HEK293 (cell line): Measurements from ENCODE around the gene ZNF438.

Experiments
- CTCF ChIA-PET: fragments of 350-600 bp; formaldehyde crosslinking; extraction: SDS; loops from one replicate; lab custom pipeline; 2021; ENCODE audit warnings: antibody characterized with exemption; lab: Yijun Ruan, JAX
- POLR2A ChIA-PET: fragments of 300-600 bp; formaldehyde crosslinking; extraction: SDS; loops from one replicate; lab custom pipeline; 2020; ENCODE audit warnings: antibody characterized with exemption, inconsistent platforms; lab: Yijun Ruan, JAX
- H3K27ac ChIP-seq: fragments of 200-500 bp; sonication (Bioruptor generic); 2 replicates; pipeline ENCODE4 v1.5.1; 2014; ENCODE audit warnings: low read depth, low read length, control low read depth, inconsistent platforms; ENCODE audit errors: extremely low read depth
- H3K36me3 ChIP-seq, 2 experiments: fragments of 200-500 bp in 1 of 2; sonication (Bioruptor generic) in 1 of 2; 1 replicate in 1 of 2; 2 replicates in 1 of 2; pipeline ENCODE4 v1.5.1; 2014 to 2017; ENCODE audit warnings: inconsistent platforms in 2 of 2, low read length in 2 of 2; ENCODE audit not compliant: control insufficient read depth in 2 of 2, insufficient read depth in 1 of 2
- H3K4me1 ChIP-seq: fragments of 200-500 bp; sonication (Bioruptor generic); 2 replicates; pipeline ENCODE4 v1.5.1; 2014; ENCODE audit warnings: mild to moderate bottlenecking, low read length, inconsistent platforms; ENCODE audit not compliant: control insufficient read depth, insufficient read depth
- H3K4me3 ChIP-seq: 2 replicates; pipeline ENCODE4 v1.5.1; 2011; ENCODE audit warnings: low read depth, mild to moderate bottlenecking, control low read depth, low read length, moderate library complexity
- H3K9me3 ChIP-seq: fragments of 200-500 bp; sonication (Bioruptor generic); 2 replicates; pipeline ENCODE4 v1.5.1; 2014; ENCODE audit warnings: low read depth, low read length, inconsistent platforms; ENCODE audit not compliant: control insufficient read depth, insufficient read depth
- ELK4 ChIP-seq: IDR thresholded peaks from 2 replicates; pipeline ENCODE4 v1.6.1; 2011; ENCODE audit warnings: mild to moderate bottlenecking, low read depth, low read length, borderline replicate concordance
- FEZF1 ChIP-seq: fragments of 450-650 bp; formaldehyde crosslinking; IDR thresholded peaks from 2 replicates; pipeline ENCODE4 v1.5.1; 2016; ENCODE audit warnings: missing biosample characterization, missing genetic modification characterization
- MEIS1 ChIP-seq: sonication (generic); formaldehyde crosslinking; IDR thresholded peaks from 2 replicates; pipeline ENCODE4 v1.8.1; 2022; ENCODE audit warnings: missing genetic modification reagents, mild to moderate bottlenecking, borderline replicate concordance
- OSR2 ChIP-seq: fragments of 450-650 bp; formaldehyde crosslinking; IDR thresholded peaks from 2 replicates; pipeline ENCODE4 v1.5.1; 2016; ENCODE audit warnings: missing biosample characterization, missing genetic modification characterization
- PRDM2 ChIP-seq: fragments of 450-650 bp; formaldehyde crosslinking; IDR thresholded peaks from 2 replicates; pipeline ENCODE4 v1.5.1; 2016; ENCODE audit warnings: missing biosample characterization, missing genetic modification characterization, borderline replicate concordance
- SALL2 ChIP-seq: fragments of 450-650 bp; formaldehyde crosslinking; IDR thresholded peaks from 2 replicates; pipeline ENCODE4 v1.5.0; 2017; ENCODE audit warnings: missing biosample characterization, mild to moderate bottlenecking, missing genetic modification characterization, borderline replicate concordance
- SP2 ChIP-seq: fragments of 450-650 bp; formaldehyde crosslinking; IDR thresholded peaks from 2 replicates; pipeline ENCODE4 v1.5.1; 2016; ENCODE audit warnings: missing biosample characterization, missing genetic modification characterization
- ZBTB20 ChIP-seq: fragments of 450-650 bp; formaldehyde crosslinking; IDR thresholded peaks from 2 replicates; pipeline ENCODE4 v1.5.1; 2016; ENCODE audit warnings: missing biosample characterization, missing genetic modification characterization
- ZFP37 ChIP-seq: fragments of 450-650 bp; formaldehyde crosslinking; IDR thresholded peaks from 2 replicates; pipeline ENCODE4 v1.5.1; 2016; ENCODE audit warnings: missing biosample characterization, missing genetic modification characterization
- ZFP69B ChIP-seq: fragments of 450-650 bp; formaldehyde crosslinking; IDR thresholded peaks from 2 replicates; pipeline ENCODE4 v1.5.1; 2016; ENCODE audit warnings: missing biosample characterization, missing genetic modification characterization
- ZIC2 ChIP-seq: fragments of 450-650 bp; formaldehyde crosslinking; IDR thresholded peaks from 2 replicates; pipeline ENCODE4 v1.5.1; 2016; ENCODE audit warnings: missing biosample characterization, missing genetic modification characterization
- ZNF121 ChIP-seq: fragments of 450-650 bp; formaldehyde crosslinking; IDR thresholded peaks from 2 replicates; pipeline ENCODE4 v1.5.1; 2016; ENCODE audit warnings: missing biosample characterization, missing genetic modification characterization
- ZNF174 ChIP-seq: fragments of 450-650 bp; formaldehyde crosslinking; IDR thresholded peaks from 2 replicates; pipeline ENCODE4 v1.5.0; 2017; ENCODE audit warnings: missing biosample characterization, mild to moderate bottlenecking, missing genetic modification characterization
- ZNF202 ChIP-seq: fragments of 450-650 bp; formaldehyde crosslinking; IDR thresholded peaks from 2 replicates; pipeline ENCODE4 v1.5.1; 2016; ENCODE audit warnings: missing biosample characterization, missing genetic modification characterization, borderline replicate concordance
- ZNF211 ChIP-seq: fragments of 450-650 bp; formaldehyde crosslinking; IDR thresholded peaks from 2 replicates; pipeline ENCODE4 v1.5.1; 2016; ENCODE audit warnings: low read depth, missing biosample characterization, missing genetic modification characterization
- ZNF354C ChIP-seq: fragments of 450-650 bp; formaldehyde crosslinking; IDR thresholded peaks from 2 replicates; pipeline ENCODE4 v1.5.1; 2016; ENCODE audit warnings: missing biosample characterization, missing genetic modification characterization, low read depth, borderline replicate concordance
- ZNF404 ChIP-seq: fragments of 450-650 bp; formaldehyde crosslinking; IDR thresholded peaks from 2 replicates; pipeline ENCODE4 v1.5.1; 2017; ENCODE audit warnings: missing biosample characterization, missing genetic modification characterization
- ZNF501 ChIP-seq: fragments of 450-650 bp; formaldehyde crosslinking; IDR thresholded peaks from 2 replicates; pipeline ENCODE4 v1.5.1; 2016; ENCODE audit warnings: missing biosample characterization, missing genetic modification characterization
- ZNF529 ChIP-seq: fragments of 450-650 bp; formaldehyde crosslinking; IDR thresholded peaks from 2 replicates; pipeline ENCODE4 v1.5.1; 2017; ENCODE audit warnings: missing genetic modification characterization, missing biosample characterization; ENCODE audit not compliant: insufficient replicate concordance
- ZNF544 ChIP-seq: fragments of 450-650 bp; formaldehyde crosslinking; IDR thresholded peaks from 2 replicates; pipeline ENCODE4 v1.5.0; 2017; ENCODE audit warnings: missing biosample characterization, missing genetic modification characterization
- ZNF670 ChIP-seq: fragments of 450-650 bp; formaldehyde crosslinking; IDR thresholded peaks from 2 replicates; pipeline ENCODE4 v1.5.1; 2016; ENCODE audit warnings: missing biosample characterization, missing genetic modification characterization, low read depth
- ZNF704 ChIP-seq: fragments of 450-650 bp; formaldehyde crosslinking; IDR thresholded peaks from 2 replicates; pipeline ENCODE4 v1.5.1; 2016; ENCODE audit warnings: missing biosample characterization, missing genetic modification characterization
- ZNF777 ChIP-seq: fragments of 450-650 bp; formaldehyde crosslinking; IDR thresholded peaks from 2 replicates; pipeline ENCODE4 v1.5.1; 2017; ENCODE audit warnings: missing biosample characterization, missing genetic modification characterization, borderline replicate concordance
- ZNF837 ChIP-seq: fragments of 450-650 bp; formaldehyde crosslinking; IDR thresholded peaks from 2 replicates; pipeline ENCODE4 v1.5.1; 2016; ENCODE audit warnings: missing biosample characterization, missing genetic modification characterization
- ZNF843 ChIP-seq: fragments of 450-650 bp; formaldehyde crosslinking; IDR thresholded peaks from 2 replicates; pipeline ENCODE4 v1.5.1; 2016; ENCODE audit warnings: missing biosample characterization, missing genetic modification characterization
- TF ChIP-seq, protein P1 (sequence below): fragments of 450-650 bp; formaldehyde crosslinking; IDR thresholded peaks from 2 replicates; pipeline ENCODE4 v1.5.1; 2016; ENCODE audit warnings: missing biosample characterization, missing genetic modification characterization

The ZNF438 gene

GRCh38 chr10:31031558-31032257 is at the start of gene ZNF438:
Gene ZNF438, minus strand, starts transcription at chr10:31031865. Its CDS starts 154,831 bp downstream, at chr10:30877034.
- Histone ChIP-seq H3K4me3 (peak within 1 kb of the TSS; percentile 80), H3K36me3 (no peaks in the 10 kb centered on the region), H3K4me1 (peaks cover 10% of the 10 kb centered on the region; the same call in 1 of the 2 replicates), H3K9me3 (no peaks in the 10 kb centered on the region), H3K27ac (peak within 1 kb of the TSS; percentile 83)
- POLR2A ChIA-PET = interaction anchor here (0.5 to 1.5 kb wide), 15 partner anchors 8 to 728 kb away, joined by 3 to 9 read pairs (median 3); no protein-coding TSS in a partner anchor
- CTCF ChIA-PET = interaction anchor here (0.6 to 1.4 kb wide), 5 partner anchors 33 to 483 kb away, joined by 3 to 6 read pairs (median 3); no protein-coding TSS in a partner anchor
- peak; percentile 72 for TF ChIP-seq FEZF1 (tag by site-specific recombination)
- no peak for TF ChIP-seq ZNF544
- TF ChIP-seq, protein P1, sequence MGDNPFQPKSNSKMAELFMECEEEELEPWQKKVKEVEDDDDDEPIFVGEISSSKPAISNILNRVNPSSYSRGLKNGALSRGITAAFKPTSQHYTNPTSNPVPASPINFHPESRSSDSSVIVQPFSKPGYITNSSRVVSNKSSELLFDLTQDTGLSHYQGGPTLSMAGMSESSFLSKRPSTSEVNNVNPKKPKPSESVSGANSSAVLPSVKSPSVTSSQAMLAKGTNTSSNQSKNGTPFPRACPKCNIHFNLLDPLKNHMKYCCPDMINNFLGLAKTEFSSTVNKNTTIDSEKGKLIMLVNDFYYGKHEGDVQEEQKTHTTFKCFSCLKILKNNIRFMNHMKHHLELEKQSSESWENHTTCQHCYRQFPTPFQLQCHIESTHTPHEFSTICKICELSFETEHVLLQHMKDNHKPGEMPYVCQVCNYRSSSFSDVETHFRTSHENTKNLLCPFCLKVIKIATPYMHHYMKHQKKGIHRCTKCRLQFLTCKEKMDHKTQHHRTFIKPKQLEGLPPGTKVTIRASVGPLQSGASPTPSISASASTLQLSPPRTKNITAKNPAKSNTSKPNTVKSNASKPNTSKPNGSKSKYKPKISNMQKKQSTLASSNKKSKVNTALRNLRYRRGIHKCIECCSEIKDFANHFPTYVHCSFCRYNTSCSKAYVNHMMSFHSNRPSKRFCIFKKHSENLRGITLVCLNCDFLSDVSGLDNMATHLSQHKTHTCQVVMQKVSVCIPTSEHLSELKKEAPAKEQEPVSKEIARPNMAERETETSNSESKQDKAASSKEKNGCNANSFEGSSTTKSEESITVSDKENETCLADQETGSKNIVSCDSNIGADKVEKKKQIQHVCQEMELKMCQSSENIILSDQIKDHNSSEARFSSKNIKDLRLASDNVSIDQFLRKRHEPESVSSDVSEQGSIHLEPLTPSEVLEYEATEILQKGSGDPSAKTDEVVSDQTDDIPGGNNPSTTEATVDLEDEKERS (tag by site-specific recombination) = no peak
- TF ChIP-seq ZNF121 (tag by site-specific recombination) = no peak
- TF ChIP-seq ZBTB20 = peak; percentile 67
- peak; percentile 24 for TF ChIP-seq ZNF843 (tag by site-specific recombination)
- no peak for TF ChIP-seq ZNF837 (tag by site-specific recombination)
- TF ChIP-seq MEIS1 (CRISPR knock-in tag) = no peak
- TF ChIP-seq ZNF174 = no peak
- no peak for TF ChIP-seq PRDM2
- TF ChIP-seq ZNF404 (tag by site-specific recombination) = no peak
- no peak for TF ChIP-seq ZNF354C (tag by site-specific recombination)
- TF ChIP-seq OSR2 (tag by site-specific recombination) = no peak
- TF ChIP-seq ZNF704 (tag by site-specific recombination) = no peak
- no peak for TF ChIP-seq ELK4
- peak; percentile 100 for TF ChIP-seq ZIC2 (tag by site-specific recombination)
- no peak for TF ChIP-seq ZNF777 (tag by site-specific recombination)
- TF ChIP-seq ZNF670 = no peak
- TF ChIP-seq SP2 = peak; percentile 53
- TF ChIP-seq ZFP69B (tag by site-specific recombination) = peak; percentile 89
- TF ChIP-seq ZNF529 (tag by site-specific recombination) = no peak
- TF ChIP-seq ZNF202 (tag by site-specific recombination) = no peak
- TF ChIP-seq ZNF211 (tag by site-specific recombination) = no peak
- peak; percentile 79; the same call in 1 of the 2 replicates for TF ChIP-seq ZNF501 (tag by site-specific recombination)
- no peak for TF ChIP-seq SALL2 (tag by site-specific recombination)
- TF ChIP-seq ZFP37 (tag by site-specific recombination) = peak; percentile 70; the same call in 1 of the 2 replicates
